Measurements from ENCODE around the gene DHRS3.
"Not testable (repeated sequence)": the region's sequence is repeated elsewhere in the genome, so short reads cannot be mapped to it uniquely, and the experiment has no call there.

Gene DHRS3

DNA sequence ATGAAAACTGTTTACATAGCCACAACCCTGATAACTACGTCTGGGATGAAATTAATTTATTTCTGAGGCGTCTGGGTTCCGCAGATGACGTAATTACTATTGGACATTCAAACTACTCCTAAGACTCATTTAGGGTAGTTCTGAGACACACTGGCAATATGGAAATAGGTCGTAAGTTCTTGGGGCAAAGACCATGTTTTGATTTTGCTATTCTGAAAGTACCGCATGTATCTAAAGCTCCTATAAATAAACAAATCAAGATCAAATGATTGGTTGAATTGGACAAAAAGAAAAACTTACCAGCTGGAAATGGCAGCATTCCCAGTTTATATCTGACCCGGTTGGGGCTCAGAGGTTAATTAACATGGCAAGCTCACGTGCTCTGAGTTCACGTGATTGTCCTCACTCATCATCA is 74.3 kb downstream of the DHRS3 start:
- no peaks in the 10 kb centered on the region for H3K27me3 ChIP-seq (ENCODE audit: control insufficient read depth in 1 of 2, insufficient read depth in 2 of 2, low read length in 2 of 2)
- H3K9ac ChIP-seq (ENCODE audit: low read length in 2 of 2): no peak overlapping the region
- H3K4me1 ChIP-seq (ENCODE audit: control insufficient read depth, insufficient read depth, low read length): peaks cover 31% of the 10 kb centered on the region
- no peaks in the 10 kb centered on the region for H3K9me3 ChIP-seq (ENCODE audit: control insufficient read depth in 2 of 2, low read length in 2 of 2)
- H3K4me3 ChIP-seq (ENCODE audit: low read length in 2 of 2): no peak overlapping the region
- H3K27ac ChIP-seq (ENCODE audit: low read length): no peak overlapping the region
- H3K36me3 ChIP-seq (ENCODE audit: control insufficient read depth in 2 of 2, insufficient read depth in 2 of 2, low read length in 2 of 2): no peaks in the 10 kb centered on the region

DNA sequence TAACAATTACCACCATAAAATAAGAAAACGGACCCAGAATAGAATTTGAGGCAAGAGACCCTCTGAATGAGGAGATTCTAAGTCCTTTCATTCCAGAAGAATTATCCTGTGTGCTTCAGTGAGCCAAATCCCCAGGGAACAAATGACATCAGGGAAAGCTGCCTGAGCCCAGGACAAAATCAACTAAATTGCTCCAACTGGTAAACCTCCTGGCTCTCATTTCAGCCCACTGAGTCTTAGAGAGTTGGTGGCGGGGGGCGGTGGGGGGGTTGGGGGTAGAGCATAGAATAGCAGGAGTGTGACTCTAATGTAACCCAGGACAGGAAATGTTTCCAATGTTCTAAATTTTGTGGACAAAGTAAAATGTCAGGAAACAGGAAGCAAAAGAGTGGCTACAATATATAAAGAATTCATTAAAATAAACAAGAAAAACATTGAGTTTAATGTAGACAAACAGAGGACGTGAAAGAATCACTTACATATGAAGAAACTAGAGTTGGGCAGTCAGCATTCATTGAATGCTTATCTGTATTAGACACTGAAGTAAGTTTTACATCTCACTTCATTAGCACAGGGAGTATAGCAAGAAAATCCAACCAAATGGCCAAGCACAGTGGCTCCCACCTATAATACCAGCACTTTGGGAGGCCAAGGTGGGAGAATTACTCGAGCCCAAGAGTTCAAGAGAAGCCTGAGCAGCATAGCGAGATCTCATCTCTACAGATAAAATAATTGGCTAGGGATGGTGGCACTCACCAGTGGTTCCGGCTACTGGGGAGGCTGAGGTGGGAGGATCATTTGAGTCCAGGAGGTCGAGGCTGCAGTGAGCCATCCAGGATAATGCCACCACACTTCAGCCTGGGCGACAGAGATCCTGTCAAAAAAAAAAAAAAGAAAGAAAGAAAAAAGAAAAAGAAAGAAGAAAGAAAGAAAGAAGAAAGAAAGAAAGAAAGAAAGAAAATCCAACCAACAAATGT is 75.1 kb downstream of the DHRS3 start:
- H3K27ac ChIP-seq (ENCODE audit: low read length): no peak overlapping the region
- H3K9ac ChIP-seq (ENCODE audit: low read length in 2 of 2): no peak overlapping the region
- H3K27me3 ChIP-seq (ENCODE audit: control insufficient read depth in 1 of 2, insufficient read depth in 2 of 2, low read length in 2 of 2): no peaks in the 10 kb centered on the region
- H3K4me3 ChIP-seq (ENCODE audit: low read length in 2 of 2): no peak overlapping the region
- peaks cover 29% of the 10 kb centered on the region for H3K4me1 ChIP-seq (ENCODE audit: control insufficient read depth, insufficient read depth, low read length)
- H3K9me3 ChIP-seq (ENCODE audit: control insufficient read depth in 2 of 2, low read length in 2 of 2): no peaks in the 10 kb centered on the region
- no peaks in the 10 kb centered on the region for H3K36me3 ChIP-seq (ENCODE audit: control insufficient read depth in 2 of 2, insufficient read depth in 2 of 2, low read length in 2 of 2)

DNA sequence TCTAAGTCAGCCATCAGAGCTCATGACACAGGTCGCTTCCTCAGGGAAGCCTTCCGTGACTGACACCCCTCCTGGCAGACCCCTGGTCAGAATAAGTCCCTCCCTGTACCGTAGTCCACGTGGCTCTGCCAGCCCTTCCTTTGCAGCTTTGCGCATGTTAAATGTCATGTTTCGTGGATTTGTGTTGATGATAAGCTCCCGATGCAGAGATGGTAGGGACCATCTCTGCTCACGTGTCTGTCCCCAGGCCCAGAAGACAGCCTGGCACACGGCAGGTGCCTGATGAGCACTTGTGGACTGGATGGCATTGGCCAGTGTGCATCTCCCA is 75.9 kb downstream of the DHRS3 start:
- H3K4me3 ChIP-seq (ENCODE audit: low read length in 2 of 2): no peak overlapping the region

DNA sequence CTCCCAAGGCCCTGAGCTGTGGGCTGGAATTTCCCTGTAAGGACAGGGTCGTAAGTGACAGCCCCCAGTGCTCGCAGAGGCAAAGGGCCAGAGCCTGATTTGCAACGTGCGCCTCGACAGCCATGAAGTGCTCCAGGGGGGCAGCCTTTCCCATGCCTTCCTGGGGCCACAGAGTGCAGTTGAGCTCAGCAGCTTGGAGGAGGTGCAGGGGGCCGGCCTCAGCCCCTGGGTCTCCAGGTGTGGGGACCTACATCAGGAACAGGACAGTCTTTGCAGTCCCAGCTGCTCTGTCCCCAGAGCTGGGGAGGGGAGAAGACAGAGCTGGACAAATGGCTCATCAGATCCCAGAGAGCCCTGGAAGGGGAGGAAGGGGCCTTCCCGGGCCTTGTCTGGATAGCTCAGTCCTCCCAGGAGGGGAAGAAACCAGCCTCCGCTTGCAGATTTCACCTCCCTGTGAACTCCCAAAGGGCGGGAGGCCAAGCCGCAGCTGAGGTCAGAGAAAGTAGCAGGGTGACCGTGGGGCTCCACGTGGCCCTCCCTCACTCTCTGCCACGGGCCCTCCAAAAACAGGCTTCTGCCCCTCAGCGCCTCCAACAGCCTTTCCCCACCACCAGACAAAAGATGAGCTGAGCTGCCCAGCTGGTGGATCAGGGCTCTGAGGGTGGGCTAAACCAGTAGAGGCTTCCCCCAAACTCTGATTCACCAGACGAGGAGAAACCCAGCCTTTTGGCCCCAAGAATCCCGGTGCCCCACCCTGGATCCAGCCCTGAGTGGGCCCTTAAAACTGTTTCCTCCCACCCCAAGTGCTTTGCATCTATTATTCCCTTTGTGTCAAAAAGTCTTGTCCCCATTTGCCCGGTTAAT is 76.5 kb downstream of the DHRS3 start:
- Histone ChIP-seq H3K36me3 (ENCODE audit: control insufficient read depth in 2 of 2, insufficient read depth in 2 of 2, low read length in 2 of 2) (no peaks in the 10 kb centered on the region), H3K27ac (ENCODE audit: low read length) (peak overlapping the region; percentile 64), H3K4me1 (ENCODE audit: control insufficient read depth, insufficient read depth, low read length) (peaks cover 23% of the 10 kb centered on the region), H3K9me3 (ENCODE audit: control insufficient read depth in 2 of 2, low read length in 2 of 2) (no peaks in the 10 kb centered on the region), H3K4me3 (ENCODE audit: low read length in 2 of 2) (no peak overlapping the region), H3K9ac (ENCODE audit: low read length in 2 of 2) (no peak overlapping the region), H3K27me3 (ENCODE audit: control insufficient read depth in 1 of 2, insufficient read depth in 2 of 2, low read length in 2 of 2) (no peaks in the 10 kb centered on the region)

More for the DNA sequence above, 75.9 kb downstream of the DHRS3 start:
- Histone ChIP-seq H3K9ac (ENCODE audit: low read length in 2 of 2) (no peak overlapping the region), H3K27me3 (ENCODE audit: control insufficient read depth in 1 of 2, insufficient read depth in 2 of 2, low read length in 2 of 2) (no peaks in the 10 kb centered on the region), H3K4me1 (ENCODE audit: control insufficient read depth, insufficient read depth, low read length) (peaks cover 26% of the 10 kb centered on the region), H3K36me3 (ENCODE audit: control insufficient read depth in 2 of 2, insufficient read depth in 2 of 2, low read length in 2 of 2) (no peaks in the 10 kb centered on the region), H3K9me3 (ENCODE audit: control insufficient read depth in 2 of 2, low read length in 2 of 2) (no peaks in the 10 kb centered on the region), H3K27ac (ENCODE audit: low read length) (peak overlapping the region; percentile 64)

DNA sequence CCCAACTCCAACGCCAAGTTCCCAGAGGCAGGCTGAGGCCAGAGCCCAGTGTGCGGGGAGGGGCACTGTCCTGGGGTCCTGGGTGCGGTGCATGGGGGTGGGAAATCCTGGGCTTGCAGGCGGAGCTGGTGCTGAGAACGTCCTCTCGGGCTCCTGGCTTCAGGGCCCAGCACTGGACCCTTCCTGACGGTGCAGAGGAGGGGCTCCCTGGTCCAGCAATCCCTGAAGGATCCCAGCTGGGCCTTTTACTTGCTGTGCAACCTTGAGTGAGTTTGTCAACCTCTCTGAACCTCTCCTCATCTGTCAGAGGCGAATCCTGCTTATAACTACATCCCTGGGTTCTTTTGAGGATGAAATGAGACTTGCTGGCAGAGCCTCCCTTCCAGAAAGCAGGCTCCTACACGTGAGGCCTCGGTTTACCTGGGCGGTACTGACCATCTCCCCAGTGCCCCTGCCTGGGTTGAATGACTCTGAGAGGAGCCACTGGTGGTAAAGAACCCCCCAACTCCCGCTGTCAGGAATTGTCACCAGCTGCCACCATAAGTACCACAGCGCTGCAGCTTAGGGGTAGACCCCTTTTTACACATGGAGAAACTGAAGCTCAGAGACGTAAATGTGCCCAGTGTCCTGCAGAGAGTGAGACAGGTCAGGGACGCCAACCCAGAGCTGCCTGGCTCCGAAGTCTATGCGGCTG is 77.3 kb downstream of the DHRS3 start:
- Histone ChIP-seq H3K9ac (ENCODE audit: low read length in 2 of 2) (peak overlapping the region in 1 of 2 donors; percentile 55), H3K9me3 (ENCODE audit: control insufficient read depth in 2 of 2, low read length in 2 of 2) (peaks cover 0 to 2% of the 10 kb centered on the region in 2 donors), H3K27ac (ENCODE audit: low read length) (peak overlapping the region; percentile 64), H3K4me3 (ENCODE audit: low read length in 2 of 2) (peak overlapping the region in 1 of 2 donors; percentile 49), H3K27me3 (ENCODE audit: control insufficient read depth in 1 of 2, insufficient read depth in 2 of 2, low read length in 2 of 2) (no peaks in the 10 kb centered on the region), H3K4me1 (ENCODE audit: control insufficient read depth, insufficient read depth, low read length) (peaks cover 23% of the 10 kb centered on the region), H3K36me3 (ENCODE audit: control insufficient read depth in 2 of 2, insufficient read depth in 2 of 2, low read length in 2 of 2) (no peaks in the 10 kb centered on the region)

DNA sequence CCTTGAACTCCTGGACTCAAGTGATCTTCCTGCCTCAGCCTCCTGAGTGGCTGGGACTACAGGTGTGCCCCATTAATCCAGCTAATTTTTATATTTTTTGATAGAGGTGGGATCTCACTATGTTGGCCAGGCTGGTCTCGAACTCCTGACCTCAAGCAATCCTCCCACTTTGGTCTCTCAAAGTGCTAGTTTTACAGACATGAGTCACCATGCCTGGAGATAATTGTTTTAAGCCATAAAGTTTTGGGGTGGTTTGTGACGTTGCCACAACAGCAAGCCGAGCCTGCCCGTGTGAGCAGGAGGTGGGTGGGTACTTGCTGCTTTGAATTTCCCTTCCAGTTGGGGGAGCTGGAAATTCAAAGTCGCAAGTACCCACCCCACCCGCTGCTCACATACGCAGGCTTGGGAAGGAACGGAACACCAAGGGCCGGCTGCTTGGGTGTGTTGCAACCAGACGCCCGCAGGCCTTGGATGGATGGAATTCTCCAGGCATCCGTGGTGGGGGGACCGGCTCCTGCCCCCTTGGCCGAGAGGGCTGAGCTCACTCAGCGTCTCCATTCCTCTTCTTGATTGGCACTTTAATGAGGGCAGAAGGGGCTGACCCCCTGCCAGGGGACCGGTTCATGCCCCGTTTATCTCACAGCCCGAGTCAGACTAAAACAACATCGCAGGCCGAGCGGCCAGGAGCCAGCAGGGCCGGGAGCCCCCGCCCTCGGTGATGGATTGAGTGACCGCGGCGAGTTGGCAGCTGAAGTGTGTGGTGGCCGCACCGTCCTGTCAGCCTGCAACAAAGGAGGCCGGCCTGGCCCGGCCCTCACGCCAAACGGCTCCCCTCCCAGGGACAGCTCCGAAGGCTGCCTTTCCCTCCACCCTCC is 78.1 kb downstream of the DHRS3 start:
- no peaks in the 10 kb centered on the region for H3K27me3 ChIP-seq (ENCODE audit: control insufficient read depth in 1 of 2, insufficient read depth in 2 of 2, low read length in 2 of 2)
- peaks cover 23% of the 10 kb centered on the region for H3K4me1 ChIP-seq (ENCODE audit: control insufficient read depth, insufficient read depth, low read length)
- H3K36me3 ChIP-seq (ENCODE audit: control insufficient read depth in 2 of 2, insufficient read depth in 2 of 2, low read length in 2 of 2): no peaks in the 10 kb centered on the region
- H3K4me3 ChIP-seq (ENCODE audit: low read length in 2 of 2): peak overlapping the region in 1 of 2 donors; percentile 49
- H3K9me3 ChIP-seq (ENCODE audit: control insufficient read depth in 2 of 2, low read length in 2 of 2): peaks cover 0 to 2% of the 10 kb centered on the region in 2 donors
- H3K27ac ChIP-seq (ENCODE audit: low read length): peak overlapping the region; percentile 64
- peak overlapping the region in 1 of 2 donors; percentile 55 for H3K9ac ChIP-seq (ENCODE audit: low read length in 2 of 2)

DNA sequence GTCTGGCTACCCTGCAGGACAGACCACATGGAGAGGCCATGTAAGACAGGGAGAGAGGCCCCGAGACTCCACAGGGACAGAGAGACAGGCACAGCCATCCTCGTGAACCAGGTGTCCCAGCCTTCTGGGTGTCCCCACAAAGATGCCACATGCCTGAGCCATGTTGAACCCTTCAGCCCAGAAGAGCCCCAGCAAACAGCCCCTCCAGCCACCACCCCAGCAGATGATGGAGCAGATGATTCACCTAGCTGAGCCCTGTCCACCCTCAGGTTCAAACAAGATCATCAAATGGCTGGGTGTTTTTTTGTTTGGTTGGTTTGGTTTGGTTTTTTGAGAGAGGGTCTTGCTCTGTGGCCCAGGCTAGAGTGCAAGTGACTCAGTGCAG is 78.7 kb downstream of the DHRS3 start:
- Histone ChIP-seq H3K27ac (ENCODE audit: low read length) (peak overlapping the region; percentile 64), H3K27me3 (ENCODE audit: control insufficient read depth in 1 of 2, insufficient read depth in 2 of 2, low read length in 2 of 2) (no peaks in the 10 kb centered on the region), H3K9me3 (ENCODE audit: control insufficient read depth in 2 of 2, low read length in 2 of 2) (peaks cover 0 to 2% of the 10 kb centered on the region in 2 donors), H3K4me1 (ENCODE audit: control insufficient read depth, insufficient read depth, low read length) (peaks cover 23% of the 10 kb centered on the region), H3K9ac (ENCODE audit: low read length in 2 of 2) (no peak overlapping the region), H3K4me3 (ENCODE audit: low read length in 2 of 2) (no peak overlapping the region), H3K36me3 (ENCODE audit: control insufficient read depth in 2 of 2, insufficient read depth in 2 of 2, low read length in 2 of 2) (no peaks in the 10 kb centered on the region)

DNA sequence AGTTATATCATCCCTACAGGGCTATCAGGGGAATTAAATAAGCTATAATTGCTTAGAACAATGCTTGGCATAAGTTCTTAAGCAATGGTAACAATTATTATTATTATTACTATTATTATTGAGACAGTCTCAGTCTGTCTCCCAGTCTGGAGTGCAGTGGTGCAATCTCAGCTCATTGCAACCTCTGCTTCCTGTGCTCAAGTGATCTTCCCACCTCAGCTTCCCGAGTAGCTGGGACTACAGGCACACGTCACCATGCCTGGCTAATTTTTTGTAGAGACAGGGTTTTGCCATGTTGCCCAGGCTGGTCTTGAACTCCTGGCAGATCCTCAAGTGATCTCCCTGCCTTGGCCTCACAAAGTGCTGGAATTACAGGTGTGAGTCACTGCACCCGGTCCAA is 79.5 kb downstream of the DHRS3 start:
- H3K4me3 ChIP-seq (ENCODE audit: low read length in 2 of 2); H3K27ac ChIP-seq (ENCODE audit: low read length); H3K9me3 ChIP-seq (ENCODE audit: control insufficient read depth in 2 of 2, low read length in 2 of 2); H3K36me3 ChIP-seq (ENCODE audit: control insufficient read depth in 2 of 2, insufficient read depth in 2 of 2, low read length in 2 of 2); H3K27me3 ChIP-seq (ENCODE audit: control insufficient read depth in 1 of 2, insufficient read depth in 2 of 2, low read length in 2 of 2); H3K9ac ChIP-seq (ENCODE audit: low read length in 2 of 2): not testable (repeated sequence)
- peaks cover 23% of the 10 kb centered on the region for H3K4me1 ChIP-seq (ENCODE audit: control insufficient read depth, insufficient read depth, low read length)

DNA sequence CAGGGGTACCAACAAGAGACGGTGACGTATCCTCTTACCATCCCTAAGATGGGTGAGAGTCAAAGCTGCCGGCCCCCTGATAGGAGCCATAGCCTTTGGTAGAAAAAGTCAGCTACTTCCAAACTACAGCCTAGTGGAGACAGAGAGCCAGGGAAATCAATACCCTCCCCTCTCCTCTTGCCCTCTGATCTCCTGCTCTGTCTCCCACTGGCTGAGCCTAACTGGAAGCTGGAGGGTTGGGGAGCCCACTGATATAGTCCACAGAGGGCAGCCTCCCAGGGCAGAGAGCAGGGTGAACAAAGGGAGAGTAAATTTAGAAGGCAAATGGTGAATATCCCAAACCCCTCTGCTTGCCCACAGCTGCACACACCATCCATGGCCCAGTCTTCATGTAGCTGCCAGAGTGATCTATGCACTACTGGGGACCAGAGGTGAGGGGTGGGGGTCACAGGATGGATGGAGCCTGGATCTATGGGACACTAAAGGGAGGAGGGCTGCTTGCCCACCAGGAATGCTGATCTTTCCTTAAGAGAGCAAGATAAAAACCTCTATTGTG is 80.0 kb downstream of the DHRS3 start:
- no peak overlapping the region for H3K27ac ChIP-seq (ENCODE audit: low read length)

More for the DNA sequence above, 80.0 kb downstream of the DHRS3 start:
- peaks cover 23% of the 10 kb centered on the region for H3K4me1 ChIP-seq (ENCODE audit: control insufficient read depth, insufficient read depth, low read length)
- peaks cover 0 to 2% of the 10 kb centered on the region in 2 donors for H3K9me3 ChIP-seq (ENCODE audit: control insufficient read depth in 2 of 2, low read length in 2 of 2)
- no peak overlapping the region for H3K4me3 ChIP-seq (ENCODE audit: low read length in 2 of 2)
- H3K27me3 ChIP-seq (ENCODE audit: control insufficient read depth in 1 of 2, insufficient read depth in 2 of 2, low read length in 2 of 2): no peaks in the 10 kb centered on the region
- H3K36me3 ChIP-seq (ENCODE audit: control insufficient read depth in 2 of 2, insufficient read depth in 2 of 2, low read length in 2 of 2): no peaks in the 10 kb centered on the region
- H3K9ac ChIP-seq (ENCODE audit: low read length in 2 of 2): no peak overlapping the region
